HG03571 (cell line): Measurements from ENCODE around the gene ARHGEF17.

ENCODE experiments used
- ATAC-seq: cut with Tn5 transposase; IDR thresholded peaks from one replicate; pipeline ENCODE4 v1.9.1; 2021; ENCODE audit not compliant: unreplicated experiment

Gene ARHGEF17

GRCh38 chr11:73331138-73331916, 23.3 kb downstream of the ARHGEF17 start:
- no peak for ATAC-seq

GRCh38 chr11:73333173-73333572, 25.1 kb downstream of the ARHGEF17 start:
- ATAC-seq: no peak

DNA sequence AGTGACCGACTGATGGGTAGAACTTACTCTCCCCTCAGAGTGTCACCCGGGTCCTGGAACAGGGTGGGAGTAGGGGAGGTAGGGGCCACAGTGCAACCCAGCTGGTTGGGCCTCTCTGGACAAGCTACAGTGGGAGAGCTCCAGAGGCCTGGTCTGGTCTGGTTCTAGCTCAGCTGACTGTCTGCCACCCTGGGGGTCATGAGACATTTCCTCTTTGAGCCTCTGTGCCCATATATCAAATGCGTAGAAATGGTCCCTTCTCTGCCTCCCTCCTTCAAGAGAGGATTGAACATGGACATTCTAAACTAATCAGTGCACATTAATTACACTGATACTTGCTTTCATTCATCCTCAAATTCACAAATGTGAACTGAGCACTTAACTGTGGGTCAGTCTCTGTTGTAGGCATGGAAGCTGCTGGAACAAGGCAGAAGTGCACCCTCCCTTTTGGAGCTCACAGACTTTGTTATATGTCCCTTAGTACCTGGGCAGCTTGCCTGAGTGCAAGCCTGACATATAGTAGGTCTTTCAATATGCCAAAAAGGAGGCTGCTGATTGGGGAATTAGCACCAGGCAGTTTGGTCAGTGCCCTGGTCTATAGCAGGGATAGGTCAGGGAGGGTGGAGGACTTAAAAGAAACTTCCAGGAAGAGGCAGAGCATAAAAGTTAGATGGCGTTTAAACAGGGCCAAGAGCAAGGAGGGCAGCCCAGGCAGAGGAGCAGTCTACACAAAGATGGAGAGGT, 25.7 kb downstream of the ARHGEF17 start:
- ATAC-seq: no peak

DNA sequence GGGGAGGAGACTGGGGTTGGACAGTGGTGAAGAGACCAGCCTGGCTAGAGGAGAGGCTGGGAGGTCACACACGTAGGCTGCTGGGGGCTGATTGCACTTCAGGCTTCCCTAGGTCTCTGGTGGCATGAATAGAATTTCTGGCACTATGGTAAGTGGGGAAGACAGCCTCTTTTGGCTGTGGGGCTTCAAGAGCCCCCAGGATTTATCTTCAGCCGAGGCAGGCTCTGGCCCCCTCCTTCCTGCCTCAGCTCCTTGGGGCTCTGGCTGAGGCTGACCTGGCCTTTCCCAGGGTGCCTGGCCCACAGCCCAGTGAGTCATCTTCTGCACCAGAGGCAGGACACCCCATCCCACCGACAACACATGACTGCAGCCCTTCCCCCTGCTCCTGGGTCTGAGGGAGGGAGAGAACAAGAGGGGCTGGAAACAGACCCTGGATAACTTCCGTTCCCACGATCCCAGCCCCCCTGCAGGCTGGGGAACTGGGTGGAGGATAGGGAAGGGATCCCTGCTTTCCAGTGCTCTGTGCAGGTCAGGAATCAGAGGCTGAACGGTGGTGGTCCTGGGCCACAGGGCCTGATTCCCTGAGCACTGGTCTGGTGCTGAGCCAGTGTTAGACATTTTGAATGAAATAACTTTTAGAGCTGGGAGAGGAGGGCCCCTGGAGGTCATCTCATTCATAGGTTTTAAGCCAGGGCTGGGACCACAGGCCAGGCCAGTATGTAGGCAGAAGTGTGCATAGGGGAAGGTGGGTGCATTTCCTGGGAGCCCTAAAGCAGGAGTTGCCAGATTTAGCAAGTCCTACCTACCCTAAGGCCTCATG, 26.5 kb downstream of the ARHGEF17 start:
- ATAC-seq: no peak

DNA sequence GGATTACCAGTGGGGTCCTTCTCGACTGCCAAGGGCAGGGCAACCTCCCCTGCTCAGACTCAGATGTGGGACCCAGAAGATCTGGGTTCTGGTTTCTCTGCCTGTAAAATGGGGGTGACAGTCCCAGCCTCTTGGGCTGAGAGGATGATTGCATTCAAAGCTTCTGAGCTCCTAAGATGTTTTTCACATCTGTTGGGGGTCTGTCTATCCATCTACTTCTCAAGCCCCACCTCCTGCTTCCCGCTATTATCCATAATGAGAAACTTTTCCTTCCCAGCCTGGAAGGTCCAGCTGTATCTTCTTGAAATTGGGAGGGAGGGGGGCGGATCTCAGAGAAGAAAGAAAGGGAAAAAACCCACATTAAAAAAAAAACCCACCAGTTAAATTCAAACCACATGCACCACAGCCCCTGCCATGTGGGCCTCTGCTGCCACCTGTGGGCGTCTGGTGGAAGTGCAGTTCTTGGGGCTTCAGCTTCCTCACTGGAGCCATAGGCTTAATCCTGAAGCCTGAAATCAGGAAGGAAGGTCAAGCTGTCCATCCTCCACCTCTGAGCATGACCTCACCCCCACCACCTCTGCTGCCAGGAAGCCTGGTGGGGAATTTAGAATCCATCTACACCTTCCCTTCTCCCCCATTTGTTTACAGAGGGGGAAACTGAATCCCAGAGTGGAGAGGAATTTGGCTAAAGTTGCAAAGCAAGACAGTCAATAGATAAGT, 27.3 kb downstream of the ARHGEF17 start:
- ATAC-seq: no peak

- no peak for ATAC-seq
Measured at GRCh38 chr11:73337846-73338245, 29.8 kb downstream of the ARHGEF17 start.

- ATAC-seq: no peak
Measured at GRCh38 chr11:73338279-73338678, 30.2 kb downstream of the ARHGEF17 start.

DNA sequence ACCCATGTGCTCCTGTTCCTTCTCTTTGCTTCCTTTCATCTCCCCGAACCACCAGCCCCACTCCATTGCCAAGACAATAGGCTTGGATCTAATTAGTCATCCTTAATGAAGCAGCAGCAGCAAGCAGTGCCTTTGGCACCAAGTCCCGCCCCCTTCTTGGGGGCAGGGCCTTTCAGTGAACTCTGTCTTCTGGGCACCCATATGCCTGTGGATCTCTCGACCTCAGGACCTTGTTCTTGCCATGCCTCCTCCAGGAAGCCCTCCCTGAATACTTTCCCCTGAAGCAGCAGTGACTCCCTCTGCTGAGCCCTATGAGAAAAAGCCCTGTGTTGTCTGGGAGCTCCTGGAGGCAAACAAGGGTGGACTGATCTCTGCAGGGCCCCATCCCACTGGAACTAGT, 32.1 kb downstream of the ARHGEF17 start:
- no peak for ATAC-seq

- ATAC-seq: no peak
Measured at GRCh38 chr11:73342633-73343032, 34.6 kb downstream of the ARHGEF17 start.

- no peak for ATAC-seq
Measured at GRCh38 chr11:73343076-73343873, 35.2 kb downstream of the ARHGEF17 start.

DNA sequence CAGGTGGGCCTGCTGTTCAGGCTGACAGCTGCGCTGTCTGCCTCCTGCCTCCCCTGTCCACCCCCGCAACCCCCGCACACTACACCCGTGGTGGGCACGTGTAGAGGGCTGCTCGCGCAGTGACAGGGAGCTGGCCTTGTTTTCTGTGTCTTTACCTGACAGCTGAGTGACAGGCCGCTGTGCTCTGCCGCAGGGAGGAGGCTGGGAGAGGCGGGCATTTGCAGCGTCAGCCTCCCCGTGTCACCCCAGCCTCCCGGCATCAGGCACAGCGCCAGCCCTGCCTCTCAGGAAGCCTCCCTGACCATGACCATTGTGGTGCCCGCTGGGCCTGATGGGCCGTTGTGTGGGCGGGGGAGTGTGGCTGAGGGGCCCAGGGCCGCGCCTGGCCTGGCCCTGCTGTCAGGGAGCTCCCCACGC, 36.1 kb downstream of the ARHGEF17 start:
- ATAC-seq: no peak

GRCh38 chr11:73345481-73346160, 37.5 kb downstream of the ARHGEF17 start:
- ATAC-seq: no peak

DNA sequence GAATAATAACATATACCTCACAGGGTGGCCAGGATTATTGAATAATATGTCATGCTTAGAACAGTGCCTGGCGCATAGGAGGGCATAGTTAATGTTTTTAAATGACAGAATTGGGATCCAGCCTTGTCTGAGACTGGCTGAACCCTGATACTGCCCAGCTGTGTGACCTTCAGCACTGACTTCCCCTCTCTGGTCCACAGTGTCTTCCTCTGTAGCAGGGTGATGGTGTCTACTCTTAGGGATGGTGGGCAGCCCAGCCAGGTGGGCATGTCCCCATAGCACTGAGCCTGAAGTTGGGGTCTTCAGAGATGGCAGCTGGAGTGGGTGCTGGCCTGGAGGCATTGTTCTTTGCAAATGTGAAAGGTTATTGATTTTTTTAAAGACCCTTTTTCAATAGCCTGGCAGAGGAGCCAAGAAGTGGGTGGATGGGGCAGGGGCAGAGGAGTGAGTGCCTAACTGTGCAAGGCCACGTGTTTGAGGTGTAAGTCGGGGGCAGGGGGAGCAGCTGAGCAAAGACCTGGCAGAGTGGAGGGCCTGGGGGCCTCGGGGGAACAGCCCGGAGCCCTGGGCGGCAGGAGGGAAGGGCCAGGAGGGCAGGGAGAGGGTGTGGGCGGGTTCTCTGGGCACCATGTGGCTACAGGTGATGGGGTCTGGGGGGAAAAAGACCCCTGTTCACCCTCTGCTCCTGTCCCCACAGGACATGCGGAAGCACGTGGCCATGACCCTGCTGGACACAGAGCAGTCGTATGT, 38.3 kb downstream of the ARHGEF17 start:
- no peak for ATAC-seq

GRCh38 chr11:73347067-73347466, 39.0 kb downstream of the ARHGEF17 start:
- no peak for ATAC-seq

DNA sequence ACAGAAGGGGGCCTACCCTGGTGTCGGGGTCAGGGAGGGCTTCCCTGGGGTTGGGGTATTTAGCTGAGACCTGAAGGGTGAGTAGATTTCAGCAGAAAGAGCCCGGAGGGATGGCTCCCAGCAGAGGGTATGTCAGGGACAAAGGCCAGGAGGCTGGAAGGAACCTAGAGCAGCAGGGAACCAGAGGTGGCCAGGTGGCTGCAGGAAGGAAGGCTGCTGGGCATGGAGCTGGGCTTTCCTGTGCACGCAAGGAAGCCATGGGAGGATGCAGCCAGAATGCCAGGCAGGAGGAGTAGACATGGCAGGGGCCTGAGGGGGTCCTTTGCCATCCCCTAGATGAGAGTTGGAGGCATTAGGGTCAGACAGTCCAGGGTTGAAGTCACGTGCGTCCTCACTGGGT, 40.8 kb downstream of the ARHGEF17 start:
- no peak for ATAC-seq

- no peak for ATAC-seq
Measured at GRCh38 chr11:73349633-73350032, 41.6 kb downstream of the ARHGEF17 start.

DNA sequence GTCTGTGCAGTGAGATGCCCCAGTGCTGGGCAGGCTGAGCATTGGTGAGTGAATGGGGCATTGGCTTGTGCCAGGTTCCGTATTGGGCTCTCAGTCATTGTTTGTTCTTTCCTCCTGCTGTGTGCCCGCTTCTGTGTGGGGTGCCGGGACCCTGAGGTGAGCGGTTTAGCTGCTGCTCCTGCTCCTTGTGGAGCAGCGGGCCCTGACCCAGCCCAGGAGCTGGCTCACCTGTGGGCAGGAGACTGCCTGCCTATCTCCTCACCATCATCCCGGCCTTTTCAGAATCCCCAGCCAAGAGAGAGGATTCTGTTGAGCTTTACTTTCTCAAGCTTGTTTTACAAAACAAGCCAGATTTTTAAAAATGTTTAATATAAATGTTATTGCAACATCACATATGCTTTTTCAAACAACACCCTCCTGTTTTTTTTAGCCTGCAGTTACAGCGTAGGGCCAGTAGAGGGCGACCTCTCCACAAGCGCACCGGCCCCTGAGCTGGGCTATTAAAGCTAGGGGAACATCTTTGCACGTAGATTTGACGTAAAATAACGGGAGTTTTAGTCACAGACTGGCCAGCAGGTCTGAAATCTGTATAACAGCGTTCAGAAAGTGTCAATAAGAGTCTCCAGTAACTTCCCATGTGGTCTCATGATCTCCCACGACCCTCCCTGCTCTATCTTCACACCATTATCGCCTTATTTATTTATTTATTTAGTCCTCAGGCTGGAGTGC, 43.0 kb downstream of the ARHGEF17 start:
- ATAC-seq: no peak

DNA sequence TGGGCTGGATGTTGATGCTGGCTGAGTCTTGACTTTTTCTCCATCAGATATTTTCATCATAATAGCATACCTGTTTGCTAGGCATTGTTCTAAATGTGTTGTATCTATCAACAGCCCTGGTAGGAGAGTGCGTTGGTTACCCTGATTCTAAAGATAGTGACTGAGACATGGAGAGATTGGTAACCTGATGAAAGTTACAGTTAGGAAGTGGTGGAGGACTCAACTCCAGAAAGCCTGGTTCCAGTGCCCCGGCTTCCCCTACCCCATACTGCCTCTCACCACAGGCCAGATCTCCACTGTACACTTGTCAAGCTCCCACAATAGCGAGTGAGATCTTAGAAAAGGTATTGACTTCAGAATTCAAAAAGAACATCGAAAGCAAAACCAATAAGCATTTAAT, 45.3 kb downstream of the ARHGEF17 start:
- ATAC-seq: no peak
